Measurements from ENCODE around the gene NKD1. TPM values are rescaled to one million over a fixed set of nuclear protein-coding genes. Genes with fewer than 3 reads are reported as not detected.

NKD1 gene
- total RNA-seq, 1 donor from 2014 or later, result 0.96 TPM

DNA sequence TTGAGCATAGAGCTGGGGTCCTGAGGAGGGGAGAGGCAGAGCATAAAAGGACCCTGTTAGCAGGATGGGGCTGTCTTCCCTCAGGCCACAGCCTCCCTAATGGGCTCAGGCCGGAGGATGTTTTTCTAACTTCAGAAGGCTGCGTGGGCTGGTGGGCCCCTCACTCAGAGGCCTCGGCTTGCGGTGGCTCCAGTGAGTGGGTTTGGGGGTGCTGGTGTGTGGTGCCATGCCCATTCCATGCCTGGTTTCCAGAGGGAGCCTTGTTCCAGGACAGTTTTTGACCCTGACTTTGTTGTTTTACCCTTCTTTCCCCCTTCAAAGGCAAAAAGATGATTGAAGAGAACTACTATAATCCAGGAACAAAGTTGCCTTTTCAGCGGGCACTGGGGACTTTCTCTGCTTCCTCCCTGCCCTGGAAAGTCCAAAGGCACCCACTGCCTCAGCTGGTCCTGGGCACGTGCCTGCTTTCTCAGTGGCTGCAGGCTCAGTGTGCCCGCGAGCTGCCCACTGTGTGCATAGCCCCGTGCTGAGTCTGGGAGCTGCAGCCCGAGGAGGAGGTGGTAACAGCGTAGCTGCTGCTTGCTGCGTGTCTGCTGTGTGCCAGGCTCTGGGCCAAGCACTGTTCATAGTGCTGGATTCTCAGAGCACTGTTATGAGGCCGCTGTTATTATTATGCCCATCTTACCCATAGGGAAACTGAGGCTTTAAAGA is 11.8 kb downstream of the NKD1 start:
- Mint-ChIP-seq H3K27ac (no peak overlapping the region), H3K4me3 (ENCODE audit: low read depth) (no peak overlapping the region), H3K4me1 (ENCODE audit: low read depth) (no peaks in the 10 kb centered on the region)

DNA sequence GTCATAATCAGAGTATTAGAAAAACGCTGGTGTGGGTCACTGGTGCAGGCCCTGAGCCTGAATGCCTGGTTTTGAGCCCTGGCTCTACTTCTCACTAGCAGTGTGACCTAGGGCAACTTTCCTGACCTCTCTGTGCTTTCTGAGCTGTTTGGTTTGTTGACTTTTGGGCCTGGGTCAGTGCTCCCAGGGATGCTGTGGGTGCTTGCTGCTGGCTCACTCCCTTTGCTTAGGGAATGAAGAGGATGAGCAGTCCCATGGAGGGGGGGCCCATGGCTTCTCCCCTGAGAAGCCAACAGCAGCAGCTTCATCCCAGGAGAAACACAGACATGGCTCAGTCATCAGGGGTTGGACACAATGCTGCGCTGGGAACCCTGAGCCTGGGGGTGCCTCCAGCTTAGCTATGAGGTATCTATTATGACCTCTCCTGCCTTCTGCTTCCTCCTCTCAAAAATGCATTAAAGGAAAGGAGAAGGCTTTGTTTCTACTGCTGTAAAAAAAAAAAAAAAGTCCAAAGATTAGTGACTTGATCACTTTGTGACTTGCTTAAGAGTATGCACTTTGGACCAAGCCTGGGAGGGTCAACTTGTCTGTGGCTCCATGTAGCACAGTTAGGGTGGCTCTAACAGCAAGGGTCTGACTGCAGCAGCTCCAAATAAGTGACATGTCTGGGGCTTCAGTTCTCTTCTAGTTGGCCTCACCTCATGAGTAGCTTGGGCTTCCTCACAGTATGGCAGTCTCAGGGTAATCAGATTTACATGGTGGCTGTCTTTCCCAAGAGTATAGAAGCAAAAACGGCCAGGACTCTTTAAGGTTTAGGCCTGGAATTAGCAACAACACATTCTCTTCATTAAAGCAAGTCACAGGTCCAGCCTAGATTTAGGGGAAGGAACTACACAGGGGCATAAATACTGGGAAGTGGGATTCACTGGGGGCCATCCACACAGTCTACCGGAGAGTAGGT is 13.0 kb downstream of the NKD1 start:
- Mint-ChIP-seq H3K4me3 (ENCODE audit: low read depth) (no peak overlapping the region), H3K4me1 (ENCODE audit: low read depth) (no peaks in the 10 kb centered on the region), H3K27ac (no peak overlapping the region), H3K36me3 (ENCODE audit: low read depth) (peaks cover 5% of the 10 kb centered on the region), H3K9me3 (no peaks in the 10 kb centered on the region), H3K27me3 (ENCODE audit: low read depth) (no peaks in the 10 kb centered on the region)
- intact Hi-C loops (cut with micrococcal nuclease), result no loop called here
- no peak for DNase-seq (ENCODE audit: low spot score)

More for the DNA sequence above, 11.8 kb downstream of the NKD1 start:
- DNase-seq (ENCODE audit: low spot score), result no peak
- Mint-ChIP-seq H3K27me3 (ENCODE audit: low read depth) (no peaks in the 10 kb centered on the region), H3K36me3 (ENCODE audit: low read depth) (peaks cover 5% of the 10 kb centered on the region), H3K9me3 (no peaks in the 10 kb centered on the region)
- intact Hi-C loops (cut with micrococcal nuclease), result no loop called here

DNA sequence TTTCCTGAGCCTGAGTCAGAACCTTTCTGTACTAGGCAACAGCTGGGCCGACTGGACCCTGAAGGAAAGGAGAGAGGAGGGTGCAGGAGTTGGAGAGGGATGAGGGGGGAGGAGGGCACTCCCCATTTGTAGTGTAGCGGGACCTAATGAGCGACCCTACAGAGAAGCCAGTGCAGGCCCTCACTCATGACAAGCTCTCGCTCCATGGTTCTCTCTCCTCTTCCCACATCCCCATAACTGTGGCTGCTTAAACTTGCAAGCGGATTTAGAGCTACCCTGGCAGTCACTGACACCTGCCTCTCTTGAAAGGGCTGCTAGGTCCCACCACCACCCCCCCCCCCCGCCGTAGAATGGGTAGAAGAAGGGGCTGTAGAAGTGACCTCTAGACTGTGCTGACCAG is 14.5 kb downstream of the NKD1 start:
- Mint-ChIP-seq H3K27me3 (ENCODE audit: low read depth) (no peaks in the 10 kb centered on the region), H3K4me1 (ENCODE audit: low read depth) (no peaks in the 10 kb centered on the region), H3K27ac (no peak overlapping the region), H3K4me3 (ENCODE audit: low read depth) (no peak overlapping the region), H3K36me3 (ENCODE audit: low read depth) (no peaks in the 10 kb centered on the region), H3K9me3 (no peaks in the 10 kb centered on the region)
- no peak for DNase-seq (ENCODE audit: low spot score)
- intact Hi-C loops (cut with micrococcal nuclease), result no loop called here

DNA sequence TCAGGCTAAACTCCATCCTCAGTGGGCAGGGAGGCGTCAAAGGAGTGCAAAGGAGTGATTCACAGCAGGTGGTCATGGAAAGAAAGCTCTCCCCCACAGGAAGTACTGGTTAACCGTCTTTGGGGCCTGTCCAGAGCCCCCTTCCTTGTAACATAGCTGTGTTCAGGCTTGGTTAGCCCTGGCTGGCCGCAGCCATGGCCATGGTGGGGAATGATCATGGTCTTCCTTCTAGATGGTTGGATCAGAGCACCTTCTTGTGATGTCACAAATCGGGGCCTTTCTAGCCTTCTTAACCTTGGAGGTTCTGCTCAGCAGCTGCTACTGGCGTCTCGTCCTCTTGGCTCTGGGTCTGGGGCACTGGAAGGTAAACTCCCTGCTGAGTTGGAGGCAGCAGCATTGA is 15.8 kb downstream of the NKD1 start:
- Mint-ChIP-seq H3K9me3 (no peaks in the 10 kb centered on the region), H3K4me3 (ENCODE audit: low read depth) (no peak overlapping the region), H3K27ac (no peak overlapping the region), H3K36me3 (ENCODE audit: low read depth) (no peaks in the 10 kb centered on the region), H3K4me1 (ENCODE audit: low read depth) (no peaks in the 10 kb centered on the region), H3K27me3 (ENCODE audit: low read depth) (no peaks in the 10 kb centered on the region)
- intact Hi-C loops (cut with micrococcal nuclease), result no loop called here
- no peak for DNase-seq (ENCODE audit: low spot score)

DNA sequence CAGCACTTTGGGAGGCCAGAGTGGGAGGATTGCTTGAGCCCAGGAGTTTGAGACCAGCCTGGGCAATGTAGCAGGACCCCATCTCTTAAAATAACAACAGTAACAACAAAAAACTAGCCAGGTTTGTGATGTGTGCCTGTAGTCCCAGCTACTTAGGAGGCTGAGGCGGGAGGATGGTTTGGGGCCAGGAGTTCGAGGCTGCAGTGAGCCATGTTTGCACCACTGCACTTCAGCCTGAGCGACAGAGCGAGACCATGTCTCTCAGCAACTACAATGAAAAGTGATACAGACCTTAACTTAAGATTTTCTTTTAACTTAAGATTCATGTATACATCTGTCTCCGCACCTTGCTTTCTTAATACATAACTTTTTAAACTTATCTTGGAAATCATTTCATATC is 17.2 kb downstream of the NKD1 start:
- H3K4me1 Mint-ChIP-seq (ENCODE audit: low read depth), result no peaks in the 10 kb centered on the region
- no peak for DNase-seq (ENCODE audit: low spot score)
- H3K36me3 Mint-ChIP-seq (ENCODE audit: low read depth), result no peaks in the 10 kb centered on the region
- no peak overlapping the region for H3K4me3 Mint-ChIP-seq (ENCODE audit: low read depth)
- no peaks in the 10 kb centered on the region for H3K27me3 Mint-ChIP-seq (ENCODE audit: low read depth)
- no peak overlapping the region for H3K27ac Mint-ChIP-seq
- intact Hi-C loops (cut with micrococcal nuclease), result no loop called here
- no peaks in the 10 kb centered on the region for H3K9me3 Mint-ChIP-seq

DNA sequence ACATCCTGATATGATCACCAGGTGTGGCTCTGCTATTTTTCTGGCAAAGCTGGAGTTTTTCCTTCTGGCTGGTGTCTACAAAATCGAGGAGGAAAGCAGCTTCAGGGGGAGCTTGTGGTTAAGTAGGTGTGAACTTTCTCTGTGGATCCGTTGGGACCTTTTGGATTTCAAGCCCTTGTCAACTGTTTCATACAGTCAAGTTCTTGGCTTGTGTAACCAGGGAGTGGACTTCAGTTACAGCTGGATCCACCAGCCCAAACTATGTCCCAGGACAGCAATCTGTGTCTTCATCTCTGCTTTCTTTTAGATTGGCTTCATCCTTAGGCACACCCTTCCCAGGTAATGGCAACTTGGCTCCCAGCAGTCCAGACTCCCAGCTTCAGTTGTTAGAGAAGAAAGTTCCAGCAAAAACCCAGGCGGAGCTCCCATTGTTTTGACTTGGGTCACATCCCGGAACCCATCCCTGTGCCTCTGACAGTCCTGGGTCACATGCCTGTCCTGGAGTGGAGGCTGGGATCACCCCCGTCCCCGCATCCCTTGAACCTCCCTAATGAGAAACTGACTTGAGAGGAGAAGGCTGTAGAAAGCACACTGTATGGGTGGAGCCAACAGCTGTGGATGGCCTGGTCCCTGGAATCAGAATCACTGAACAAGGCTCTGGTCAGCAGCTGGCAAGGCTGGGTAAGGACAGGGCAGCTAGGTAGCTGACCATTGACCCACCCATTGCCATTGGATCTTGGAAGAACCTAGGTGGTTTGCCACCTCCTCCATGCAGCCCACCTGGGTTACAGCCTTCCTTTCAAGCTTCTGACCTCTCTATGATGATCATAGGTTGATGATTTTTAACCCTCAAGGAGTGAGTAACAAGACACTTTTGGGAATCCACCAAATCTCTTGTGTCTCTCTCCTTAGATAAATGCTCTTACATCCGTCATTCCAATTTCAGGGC is 18.1 kb downstream of the NKD1 start:
- H3K36me3 Mint-ChIP-seq (ENCODE audit: low read depth), result no peaks in the 10 kb centered on the region
- H3K4me3 Mint-ChIP-seq (ENCODE audit: low read depth), result no peak overlapping the region
- H3K4me1 Mint-ChIP-seq (ENCODE audit: low read depth), result no peaks in the 10 kb centered on the region

DNA sequence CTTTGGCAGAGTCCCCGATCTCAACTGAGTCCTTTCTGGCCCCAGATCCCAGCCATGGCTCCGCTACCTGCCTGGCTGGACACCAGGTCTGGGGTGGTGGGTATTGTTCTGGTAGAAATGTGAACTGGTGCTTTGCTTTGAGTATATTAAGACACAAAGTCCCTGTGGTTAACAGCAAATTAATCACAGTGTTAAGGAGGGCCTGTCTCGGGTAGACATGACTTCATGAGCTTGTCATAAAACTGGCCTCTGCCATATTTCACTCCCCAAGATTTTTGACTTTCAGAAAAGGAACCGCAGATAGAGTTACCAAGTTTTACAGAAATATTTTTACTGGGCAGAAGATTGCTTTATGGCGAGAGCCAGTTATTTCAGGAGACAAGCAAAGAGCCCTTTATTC is 19.5 kb downstream of the NKD1 start:
- no peak overlapping the region for H3K4me3 Mint-ChIP-seq (ENCODE audit: low read depth)

More for the DNA sequence above, 18.1 kb downstream of the NKD1 start:
- no peaks in the 10 kb centered on the region for H3K9me3 Mint-ChIP-seq
- no peak for DNase-seq (ENCODE audit: low spot score)
- intact Hi-C loops (cut with micrococcal nuclease), result no loop called here
- H3K27ac Mint-ChIP-seq, result no peak overlapping the region
- no peaks in the 10 kb centered on the region for H3K27me3 Mint-ChIP-seq (ENCODE audit: low read depth)

DNA sequence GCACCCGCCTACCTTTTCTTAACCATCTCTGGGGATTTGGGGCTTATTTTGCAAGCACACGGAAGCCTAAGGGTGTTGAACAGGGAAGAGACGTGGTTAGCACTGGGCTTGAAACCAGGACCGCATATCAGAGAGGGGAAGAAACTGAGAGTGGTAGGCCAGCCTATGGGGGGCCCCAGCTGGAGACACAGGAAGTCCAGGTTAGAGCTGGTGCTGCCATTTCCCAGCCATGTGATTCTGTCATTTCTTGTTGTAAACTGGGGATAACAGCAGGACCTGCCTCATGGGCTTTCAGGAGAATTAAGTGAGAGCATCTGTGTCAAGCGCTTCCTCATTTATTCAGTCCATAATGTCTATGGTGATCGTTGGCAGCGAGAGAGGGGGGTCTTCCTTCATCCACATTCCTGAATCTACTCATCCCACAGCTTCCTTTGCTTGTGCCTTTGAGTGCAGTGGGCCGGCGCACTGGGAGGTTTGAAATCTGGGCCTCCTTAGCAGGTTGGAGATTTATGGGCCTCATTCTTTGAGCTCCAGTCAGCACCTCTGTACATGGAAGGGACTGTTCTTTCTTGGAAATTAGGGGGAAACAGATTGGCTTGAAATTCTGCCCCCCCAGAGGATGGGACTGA is 20.1 kb downstream of the NKD1 start:
- Mint-ChIP-seq H3K36me3 (ENCODE audit: low read depth) (no peaks in the 10 kb centered on the region), H3K9me3 (no peaks in the 10 kb centered on the region), H3K4me1 (ENCODE audit: low read depth) (no peaks in the 10 kb centered on the region), H3K27ac (no peak overlapping the region), H3K27me3 (ENCODE audit: low read depth) (no peaks in the 10 kb centered on the region), H3K4me3 (ENCODE audit: low read depth) (no peak overlapping the region)
- intact Hi-C loops (cut with micrococcal nuclease), result no loop called here
- DNase-seq (ENCODE audit: low spot score), result no peak

More for the DNA sequence above, 19.5 kb downstream of the NKD1 start:
- Mint-ChIP-seq H3K4me1 (ENCODE audit: low read depth) (no peaks in the 10 kb centered on the region), H3K36me3 (ENCODE audit: low read depth) (no peaks in the 10 kb centered on the region), H3K9me3 (no peaks in the 10 kb centered on the region), H3K27ac (no peak overlapping the region), H3K27me3 (ENCODE audit: low read depth) (no peaks in the 10 kb centered on the region)
- intact Hi-C loops (cut with micrococcal nuclease), result no loop called here
- DNase-seq (ENCODE audit: low spot score), result no peak

DNA sequence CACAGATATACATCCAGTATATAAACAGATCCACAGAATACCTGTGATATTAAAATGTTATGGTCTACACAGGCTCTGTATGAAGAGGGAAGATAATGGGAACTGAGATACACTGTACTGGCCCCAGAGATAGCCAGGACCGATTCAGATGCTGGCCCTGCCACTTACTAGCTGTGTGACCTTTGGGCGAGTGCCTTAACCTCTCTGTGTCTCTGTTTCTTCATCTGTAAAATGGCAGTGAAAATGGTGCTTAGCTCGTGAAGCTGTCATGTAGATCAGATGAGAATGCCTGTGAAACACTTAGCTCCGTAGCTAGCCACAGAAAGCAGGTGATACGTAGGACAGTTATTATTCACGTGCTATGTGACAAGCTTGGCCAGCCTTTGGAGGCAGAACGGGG is 22.2 kb downstream of the NKD1 start:
- Mint-ChIP-seq H3K36me3 (ENCODE audit: low read depth) (no peaks in the 10 kb centered on the region), H3K9me3 (no peaks in the 10 kb centered on the region), H3K27ac (no peak overlapping the region), H3K4me3 (ENCODE audit: low read depth) (no peak overlapping the region), H3K27me3 (ENCODE audit: low read depth) (no peaks in the 10 kb centered on the region), H3K4me1 (ENCODE audit: low read depth) (no peaks in the 10 kb centered on the region)
- no peak for DNase-seq (ENCODE audit: low spot score)
- intact Hi-C loops (cut with micrococcal nuclease), result no loop called here

DNA sequence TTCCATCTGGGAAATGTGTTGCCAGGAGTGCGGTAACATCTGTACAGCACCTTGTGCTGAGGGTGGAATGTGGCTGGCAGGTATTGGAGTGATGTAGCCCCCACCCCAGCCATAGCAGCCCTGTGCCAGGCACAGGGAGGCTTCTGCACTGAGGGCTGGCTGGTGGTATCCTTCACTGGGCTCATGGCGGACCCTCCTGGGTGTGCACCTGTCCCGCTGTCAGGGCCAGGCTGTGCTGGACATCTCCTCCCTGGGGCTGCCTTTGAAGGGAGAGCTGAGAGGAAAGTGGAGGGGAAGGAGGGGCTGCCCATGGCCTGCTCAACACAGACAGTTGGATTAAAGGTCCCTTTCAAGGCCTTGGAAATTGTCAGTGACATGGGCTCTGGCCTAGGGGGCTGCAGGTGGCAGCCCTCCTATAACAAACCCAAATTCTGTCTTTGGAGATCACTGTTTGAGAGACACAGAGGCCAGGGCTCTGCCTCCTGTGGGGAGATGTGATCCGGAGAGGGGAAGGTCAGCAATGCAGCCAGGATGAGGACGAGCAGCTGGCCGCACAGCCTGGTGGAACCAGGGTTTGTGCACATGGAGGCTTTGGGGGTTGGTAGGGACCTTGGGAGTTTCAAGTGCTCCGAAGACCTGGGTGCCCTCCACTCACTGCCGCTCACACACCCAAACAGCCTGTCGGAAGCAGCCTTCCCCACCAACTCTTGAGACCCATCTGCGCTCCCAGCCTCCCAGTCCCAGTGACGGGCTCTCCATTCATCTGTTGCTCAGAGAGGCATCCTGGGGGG is 22.8 kb downstream of the NKD1 start:
- H3K4me1 Mint-ChIP-seq (ENCODE audit: low read depth), result no peaks in the 10 kb centered on the region

DNA sequence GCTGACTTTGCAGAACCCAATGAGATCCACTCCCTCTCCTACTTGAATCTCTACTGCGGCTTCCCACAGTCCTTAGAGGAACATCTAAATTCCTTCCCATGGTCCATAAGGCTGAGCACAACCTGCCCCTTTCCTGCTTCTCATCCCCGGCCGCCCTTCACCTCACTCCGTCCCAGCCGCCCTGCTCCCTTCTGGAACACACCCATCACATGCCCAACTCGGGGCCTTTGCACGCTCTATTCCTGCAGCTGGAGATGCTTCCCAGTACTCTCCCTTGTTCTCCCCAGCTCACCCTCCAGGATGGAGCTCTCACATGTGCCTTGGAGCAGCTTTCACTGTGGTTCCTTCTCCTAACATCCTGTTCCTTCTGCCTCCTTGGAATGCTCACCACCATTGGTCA is 23.6 kb downstream of the NKD1 start:
- intact Hi-C loops (cut with micrococcal nuclease), result no loop called here
- H3K36me3 Mint-ChIP-seq (ENCODE audit: low read depth), result no peaks in the 10 kb centered on the region
- H3K4me3 Mint-ChIP-seq (ENCODE audit: low read depth), result no peak overlapping the region
- H3K27me3 Mint-ChIP-seq (ENCODE audit: low read depth), result no peaks in the 10 kb centered on the region
- H3K4me1 Mint-ChIP-seq (ENCODE audit: low read depth), result no peaks in the 10 kb centered on the region
- H3K27ac Mint-ChIP-seq, result no peak overlapping the region
- no peak for DNase-seq (ENCODE audit: low spot score)
- no peaks in the 10 kb centered on the region for H3K9me3 Mint-ChIP-seq

More for the DNA sequence above, 22.8 kb downstream of the NKD1 start:
- Mint-ChIP-seq H3K27ac (no peak overlapping the region), H3K4me3 (ENCODE audit: low read depth) (no peak overlapping the region), H3K27me3 (ENCODE audit: low read depth) (no peaks in the 10 kb centered on the region), H3K36me3 (ENCODE audit: low read depth) (no peaks in the 10 kb centered on the region), H3K9me3 (no peaks in the 10 kb centered on the region)
- intact Hi-C loops (cut with micrococcal nuclease), result no loop called here
- no peak for DNase-seq (ENCODE audit: low spot score)
